GM19452 (cell line): ENCODE data around the gene TRIM54.
"Not testable (repeated sequence)": the region's sequence is repeated elsewhere in the genome, so short reads cannot be mapped to it uniquely, and the experiment has no call there.

Experiments
- ATAC-seq: cut with Tn5 transposase; IDR thresholded peaks from one replicate; pipeline ENCODE4 v1.9.1; 2021; ENCODE audit not compliant: unreplicated experiment

Gene TRIM54

DNA sequence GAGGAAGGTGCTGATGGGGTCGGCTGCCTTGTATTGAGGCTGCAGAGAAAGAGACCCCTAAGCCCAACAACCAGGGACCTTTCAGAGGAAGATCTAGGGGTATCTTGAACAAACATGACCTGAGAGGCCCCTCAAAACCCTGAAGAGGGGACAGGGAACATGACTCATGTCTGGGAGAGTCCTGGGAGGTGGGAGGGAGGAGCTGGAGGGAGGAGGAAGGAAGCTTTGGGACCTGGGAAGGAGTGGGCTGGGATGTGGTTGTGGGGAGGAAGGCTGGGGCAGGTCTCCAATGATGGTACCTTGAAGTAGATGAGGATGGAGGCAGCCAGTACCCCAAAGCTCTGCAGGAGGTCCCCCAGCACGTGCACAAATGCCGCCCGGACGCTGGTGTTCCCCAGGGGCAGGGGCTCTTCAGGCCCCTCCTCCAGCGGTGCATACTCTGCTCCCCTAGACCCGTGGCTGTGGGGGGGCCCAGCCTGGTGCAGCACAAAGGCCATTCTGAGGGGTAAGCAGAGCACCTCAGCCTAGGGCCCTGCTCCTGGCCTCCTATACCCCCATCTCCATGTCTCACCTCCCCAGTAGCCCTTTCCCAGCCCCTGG lies 25.3 kb upstream of the TRIM54 start:
- ATAC-seq: no peak

DNA sequence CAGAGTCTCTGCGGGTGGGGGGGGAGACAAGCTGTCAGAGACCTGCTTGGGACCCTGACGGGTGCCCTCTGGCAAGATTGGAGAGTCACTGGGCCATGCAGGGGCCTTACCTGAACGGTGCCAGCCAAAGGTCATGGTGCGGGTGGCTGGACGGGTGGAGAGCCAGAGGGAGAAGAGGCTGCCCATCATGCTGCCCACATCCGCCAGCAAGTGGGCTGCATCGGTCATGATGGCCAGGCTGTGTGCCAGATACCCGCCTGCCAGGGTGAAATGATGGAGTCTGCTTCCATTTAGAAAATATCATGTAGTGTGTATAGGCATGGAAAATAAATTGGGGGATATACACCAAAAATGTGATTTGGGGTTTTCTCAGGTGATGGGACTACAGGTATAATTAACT lies 24.2 kb upstream of the TRIM54 start:
- no peak for ATAC-seq

DNA sequence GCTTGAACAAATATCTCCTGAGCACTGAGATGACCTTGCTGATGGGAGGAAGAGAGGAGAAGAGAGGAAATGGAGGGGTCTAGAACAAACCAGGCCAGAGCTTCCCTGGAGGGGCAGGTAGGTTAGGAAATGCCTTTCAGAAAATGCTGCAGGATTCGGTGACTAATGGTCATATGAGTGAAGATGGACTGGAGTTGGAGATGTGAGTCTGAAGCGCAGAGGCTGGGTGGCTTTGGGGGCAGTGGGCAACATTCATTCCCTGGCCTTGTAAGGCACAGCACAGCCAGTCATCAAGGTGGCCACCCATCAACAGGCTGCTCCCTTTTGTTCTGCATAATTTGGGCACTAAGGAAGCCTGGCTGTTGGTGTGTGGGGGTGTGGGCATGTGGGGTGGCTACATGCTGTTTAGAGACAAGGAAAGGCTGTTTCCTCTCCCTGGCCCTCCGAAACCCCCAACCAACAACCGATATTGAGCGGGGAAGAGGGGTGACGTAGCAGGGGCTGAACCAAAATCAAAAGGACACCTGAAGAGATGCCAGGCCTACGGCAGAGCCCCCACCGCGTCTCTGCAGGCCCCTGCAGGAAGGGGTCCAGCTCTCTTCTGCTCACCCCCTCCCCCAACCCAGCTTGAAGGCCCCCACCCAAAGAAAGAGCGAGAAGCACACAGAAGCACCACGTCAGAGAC lies 20.8 kb upstream of the TRIM54 start:
- no peak for ATAC-seq

DNA sequence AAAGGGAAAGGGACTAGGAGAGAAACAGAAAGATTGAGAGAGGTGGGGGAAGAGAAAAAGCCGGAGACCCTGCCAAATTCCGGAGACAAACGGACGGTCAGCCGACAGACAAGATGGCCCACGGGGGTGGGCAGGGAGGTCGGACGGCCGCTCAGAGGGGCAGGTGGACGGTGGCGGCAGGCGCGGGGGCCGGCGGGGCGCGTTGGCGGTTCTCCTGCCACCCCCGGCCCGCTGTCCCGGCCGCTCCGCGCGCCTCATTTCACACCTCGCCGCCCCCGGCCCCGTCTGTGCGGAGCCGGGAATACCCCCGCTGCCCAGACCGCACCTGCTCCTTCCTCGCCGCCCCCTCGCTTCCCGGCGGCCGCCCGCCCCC lies 20.3 kb upstream of the TRIM54 start:
- no peak for ATAC-seq

DNA sequence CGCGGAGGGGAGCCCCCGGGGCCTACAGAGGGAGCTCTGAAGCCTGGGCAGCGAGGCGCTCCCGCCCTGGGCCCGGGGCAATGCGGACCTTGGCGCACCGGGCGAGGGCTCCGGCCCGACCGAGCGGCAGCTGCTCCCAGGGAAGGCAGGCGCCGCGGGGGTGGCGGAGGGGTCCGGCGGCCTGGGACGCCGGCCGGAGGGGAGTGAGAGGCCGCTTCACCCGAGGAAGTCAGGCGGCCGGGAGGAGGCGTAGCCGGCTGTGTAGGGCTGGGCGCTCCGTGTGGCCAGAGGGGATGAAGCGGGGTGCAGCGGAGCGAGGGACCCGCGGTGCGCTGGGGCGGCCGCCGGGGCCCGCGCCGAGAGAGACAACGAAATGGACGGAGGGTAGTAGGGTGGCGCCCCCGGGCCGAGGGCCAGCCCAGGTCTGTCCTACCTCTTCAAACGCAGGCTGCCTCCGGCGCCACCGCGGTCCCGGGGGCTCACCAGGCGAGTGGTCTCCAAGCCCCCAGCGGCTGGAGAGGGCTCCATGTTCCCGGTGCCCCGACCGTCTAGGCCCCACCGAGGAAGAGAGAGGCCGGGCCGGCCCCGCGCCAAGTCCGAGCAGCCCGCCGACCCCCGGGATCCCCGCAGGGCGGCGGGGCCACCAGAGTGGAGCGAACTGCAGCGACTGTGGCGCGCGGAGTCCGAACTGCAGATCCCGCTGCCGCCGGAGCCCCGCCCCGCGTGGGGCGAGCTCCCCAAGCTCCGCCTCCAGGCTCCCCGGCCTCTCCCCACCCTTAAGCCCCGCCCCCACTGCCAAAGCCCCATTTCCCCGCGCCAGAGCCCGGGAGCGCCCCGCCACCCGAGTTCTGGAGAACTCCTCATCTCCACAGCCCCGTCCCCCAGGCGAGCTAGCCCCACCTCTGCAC lies 19.6 kb upstream of the TRIM54 start, which contains the start of gene SLC30A3:
SLC30A3 (minus strand) TSS at position 669 of the 908 bp plus-strand sequence; CDS start at position 528, 141 bp downstream.
- ATAC-seq: no peak

DNA sequence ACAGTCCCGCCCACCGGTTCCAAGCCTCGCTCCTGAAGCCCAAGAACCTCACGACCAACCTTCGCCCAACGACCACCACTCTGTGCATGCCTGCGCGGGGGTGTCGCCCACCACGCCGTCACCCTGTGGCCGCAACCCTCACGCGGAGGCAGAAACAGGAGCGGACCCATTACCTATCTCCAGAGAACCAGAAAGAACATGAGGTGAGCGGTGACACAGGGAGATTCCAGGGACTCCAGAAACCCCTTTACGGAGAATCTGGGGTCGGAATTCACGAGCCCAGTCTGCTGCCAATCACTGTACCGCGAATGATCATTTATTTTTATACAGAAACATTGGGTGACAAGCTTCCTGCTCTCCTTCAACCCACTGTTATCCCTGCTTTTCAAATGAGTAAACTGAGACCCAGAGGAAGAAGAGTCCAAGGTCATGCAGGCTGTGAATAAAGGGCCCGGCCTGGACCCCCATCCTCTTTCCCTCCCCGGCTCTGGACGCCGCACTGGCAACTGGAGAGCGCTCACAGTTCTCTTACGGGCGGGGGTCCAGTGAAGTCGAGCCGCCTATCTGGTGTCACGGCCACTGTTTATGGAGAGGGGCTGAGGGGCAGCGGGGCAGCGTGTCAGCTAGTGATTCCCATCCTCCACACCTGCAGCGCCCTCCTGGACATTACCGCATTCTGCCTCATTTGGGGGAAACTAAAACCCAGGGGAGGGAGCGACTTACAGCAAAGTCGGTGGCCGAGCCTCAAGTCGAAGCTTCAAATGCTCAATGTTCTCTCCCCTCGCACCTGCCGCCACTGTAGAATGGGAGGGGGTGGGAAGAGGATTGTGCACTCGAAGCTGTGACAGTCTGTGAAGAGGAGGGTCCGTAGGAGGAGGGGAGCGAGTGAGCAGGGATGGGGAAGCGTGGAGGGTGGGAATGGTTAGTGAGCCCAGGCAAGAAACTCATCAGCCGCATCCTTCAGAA lies 18.7 kb upstream of the TRIM54 start:
- ATAC-seq: no peak

DNA sequence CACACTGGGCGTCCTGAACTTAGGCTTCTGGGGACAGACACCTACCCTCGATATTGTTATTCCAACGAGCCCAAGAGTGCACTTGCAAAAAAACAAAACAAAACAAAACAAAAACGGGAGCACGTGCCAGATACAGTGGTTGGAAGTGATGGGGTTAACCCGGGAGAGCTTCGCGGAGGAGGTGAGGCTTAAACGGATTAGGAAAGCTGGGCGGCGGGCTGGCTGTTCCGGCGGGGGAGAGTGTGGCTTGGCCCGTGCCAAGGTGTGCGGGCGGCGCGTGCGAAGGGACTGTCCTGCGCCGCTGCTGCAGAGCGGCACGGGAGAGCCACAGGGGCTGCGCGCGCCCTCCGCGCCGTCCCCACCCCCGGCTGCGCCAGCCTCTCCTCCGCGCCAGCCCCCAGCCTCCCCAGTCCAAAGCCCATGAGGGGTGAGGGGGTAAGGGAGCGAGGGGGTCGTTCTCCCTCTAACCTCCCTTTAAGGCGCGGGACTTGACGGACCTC lies 17.9 kb upstream of the TRIM54 start:
- ATAC-seq: no peak

DNA sequence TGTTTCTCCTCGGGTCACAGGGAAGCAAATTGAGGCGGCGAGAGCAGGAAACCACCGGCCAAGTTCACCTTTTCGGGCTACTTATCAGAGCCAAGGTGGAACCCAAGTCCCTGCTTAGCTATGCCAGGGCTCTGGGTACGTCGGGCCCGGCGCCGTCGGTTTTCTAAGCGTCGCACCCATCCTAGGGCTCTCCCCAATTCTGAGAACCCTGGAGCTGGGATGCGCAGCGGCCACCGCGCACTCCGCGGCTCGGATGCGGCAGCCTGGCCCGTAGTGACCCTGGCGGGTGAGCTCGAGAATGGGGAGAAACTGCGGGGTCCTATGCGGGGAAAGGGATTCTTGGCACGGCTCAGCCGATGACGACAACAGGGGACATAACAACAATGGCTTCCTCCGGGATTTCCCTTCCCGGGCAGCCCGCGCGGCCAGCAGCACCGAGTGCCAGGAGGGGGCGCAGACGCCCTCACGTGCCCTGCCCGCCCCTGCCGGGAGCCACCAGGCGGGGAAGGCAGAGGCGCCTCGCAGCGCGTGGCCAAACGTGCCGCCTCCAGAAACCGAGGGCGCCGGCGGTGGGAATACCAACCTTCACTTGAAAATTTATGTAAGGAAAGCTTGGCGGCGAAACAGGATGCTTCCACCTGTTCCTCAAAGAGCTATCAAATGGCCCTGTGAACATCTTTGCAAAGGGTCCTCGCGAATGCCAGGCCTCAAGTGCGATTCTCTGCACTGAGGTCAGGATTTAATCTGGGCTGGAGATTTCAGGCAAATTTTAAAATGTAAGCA lies 17.3 kb upstream of the TRIM54 start:
- ATAC-seq: no peak

DNA sequence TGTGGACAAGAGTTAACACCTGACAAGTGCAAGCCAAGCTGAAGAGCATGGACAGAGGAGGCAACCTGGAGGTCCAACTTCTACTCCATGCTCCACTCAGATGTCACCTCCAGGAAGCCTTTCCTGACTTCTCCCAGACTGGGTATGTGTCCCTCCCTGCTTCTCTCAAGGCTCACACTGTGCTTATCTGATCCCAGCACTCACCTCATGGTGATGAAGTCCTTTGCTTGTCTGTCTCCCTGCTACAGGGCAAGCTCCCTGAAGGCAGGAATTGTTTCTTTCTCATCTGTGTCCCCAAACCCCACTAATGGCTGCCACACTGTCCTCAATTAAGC lies 16.7 kb upstream of the TRIM54 start:
- no peak for ATAC-seq

DNA sequence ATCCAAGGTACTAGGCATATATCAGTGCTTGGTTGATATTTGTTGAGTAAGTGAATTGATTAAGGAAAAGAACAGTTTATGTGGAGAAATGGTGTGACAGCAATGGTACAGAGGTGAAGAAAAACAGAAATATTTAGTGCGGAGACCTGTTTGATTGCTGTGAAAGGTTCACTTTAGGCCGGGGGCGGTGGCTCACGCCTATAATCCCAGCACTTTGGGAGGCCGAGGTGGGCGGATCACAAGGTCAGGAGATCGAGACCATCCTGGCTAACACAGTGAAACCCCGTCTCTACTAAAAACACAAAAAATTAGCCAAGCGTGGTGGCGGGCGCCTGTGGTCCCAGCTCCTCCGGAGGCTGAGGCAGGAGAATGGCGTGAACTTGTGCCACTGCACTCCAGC lies 13.9 kb upstream of the TRIM54 start:
- not testable (repeated sequence) for ATAC-seq

DNA sequence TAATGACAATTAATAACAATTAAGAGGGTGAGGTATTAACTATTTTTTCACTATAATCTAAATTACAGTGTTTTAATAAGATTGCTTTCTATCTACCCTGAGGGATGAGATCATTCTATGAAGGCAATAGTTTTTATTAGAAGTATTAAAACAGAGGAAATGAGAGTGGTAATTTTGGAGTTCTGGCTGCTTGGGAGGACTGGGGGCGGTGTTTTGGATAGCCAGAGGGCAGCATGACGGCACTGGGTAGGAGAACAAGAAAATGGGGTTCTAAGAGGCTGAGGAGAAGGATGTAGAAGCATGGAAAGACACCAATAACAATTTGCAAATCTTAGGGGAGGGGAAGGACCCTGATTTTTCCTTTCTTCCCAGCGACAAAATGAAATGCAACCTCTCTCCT lies 12.1 kb upstream of the TRIM54 start:
- no peak for ATAC-seq

DNA sequence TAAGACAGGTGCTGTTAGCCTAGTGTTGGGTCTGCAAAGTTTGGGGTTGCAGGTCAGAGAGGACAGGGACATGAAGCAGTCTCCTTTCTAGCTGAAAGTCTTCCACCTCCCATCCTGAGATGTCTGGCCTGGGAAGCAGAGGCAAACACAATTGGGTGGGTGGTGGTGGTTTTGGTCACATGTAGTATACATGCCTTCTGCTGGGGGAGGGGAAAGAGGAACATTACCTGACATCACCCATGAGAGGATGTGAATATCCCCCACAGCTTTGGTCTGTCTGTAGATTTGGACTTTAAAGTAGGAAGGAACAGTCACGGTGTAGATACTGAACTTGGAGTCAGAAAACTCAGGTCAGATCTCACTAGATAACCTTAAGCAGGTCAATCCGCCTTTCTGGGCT lies 11.6 kb upstream of the TRIM54 start:
- no peak for ATAC-seq

DNA sequence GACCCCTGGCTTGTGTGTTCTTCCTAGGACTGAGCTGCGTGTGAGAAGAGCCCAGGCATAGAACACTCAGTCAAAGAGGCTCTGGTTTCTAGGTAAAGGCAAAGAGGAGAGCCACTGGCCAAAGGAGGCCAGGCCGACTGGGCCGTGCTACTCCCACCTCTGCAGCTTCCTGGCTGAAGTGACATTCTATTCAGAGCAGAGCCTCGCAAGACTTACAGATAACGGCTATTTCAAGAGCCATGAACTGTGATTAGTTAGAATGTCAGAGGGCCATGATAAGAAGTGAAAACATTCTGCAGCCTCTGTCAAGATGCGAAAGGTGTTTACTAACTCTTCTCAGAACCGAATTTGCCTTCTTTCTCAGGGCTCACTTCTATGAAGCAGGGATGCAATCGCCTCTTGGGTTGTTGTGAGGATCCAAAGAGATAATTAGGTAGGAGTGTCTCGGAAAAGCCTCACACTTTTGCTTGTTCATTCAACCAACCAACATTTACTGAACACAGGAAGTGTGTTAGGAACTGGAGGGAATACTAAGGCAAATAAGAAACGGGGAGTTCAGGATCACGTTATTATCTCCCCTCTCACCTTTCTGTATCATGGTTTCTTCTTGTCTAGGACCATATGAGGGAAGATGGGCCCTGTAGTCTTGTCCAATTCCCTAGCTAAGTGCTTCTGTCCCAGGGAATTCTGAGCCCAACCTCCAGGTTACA lies 10.4 kb upstream of the TRIM54 start:
- no peak for ATAC-seq

DNA sequence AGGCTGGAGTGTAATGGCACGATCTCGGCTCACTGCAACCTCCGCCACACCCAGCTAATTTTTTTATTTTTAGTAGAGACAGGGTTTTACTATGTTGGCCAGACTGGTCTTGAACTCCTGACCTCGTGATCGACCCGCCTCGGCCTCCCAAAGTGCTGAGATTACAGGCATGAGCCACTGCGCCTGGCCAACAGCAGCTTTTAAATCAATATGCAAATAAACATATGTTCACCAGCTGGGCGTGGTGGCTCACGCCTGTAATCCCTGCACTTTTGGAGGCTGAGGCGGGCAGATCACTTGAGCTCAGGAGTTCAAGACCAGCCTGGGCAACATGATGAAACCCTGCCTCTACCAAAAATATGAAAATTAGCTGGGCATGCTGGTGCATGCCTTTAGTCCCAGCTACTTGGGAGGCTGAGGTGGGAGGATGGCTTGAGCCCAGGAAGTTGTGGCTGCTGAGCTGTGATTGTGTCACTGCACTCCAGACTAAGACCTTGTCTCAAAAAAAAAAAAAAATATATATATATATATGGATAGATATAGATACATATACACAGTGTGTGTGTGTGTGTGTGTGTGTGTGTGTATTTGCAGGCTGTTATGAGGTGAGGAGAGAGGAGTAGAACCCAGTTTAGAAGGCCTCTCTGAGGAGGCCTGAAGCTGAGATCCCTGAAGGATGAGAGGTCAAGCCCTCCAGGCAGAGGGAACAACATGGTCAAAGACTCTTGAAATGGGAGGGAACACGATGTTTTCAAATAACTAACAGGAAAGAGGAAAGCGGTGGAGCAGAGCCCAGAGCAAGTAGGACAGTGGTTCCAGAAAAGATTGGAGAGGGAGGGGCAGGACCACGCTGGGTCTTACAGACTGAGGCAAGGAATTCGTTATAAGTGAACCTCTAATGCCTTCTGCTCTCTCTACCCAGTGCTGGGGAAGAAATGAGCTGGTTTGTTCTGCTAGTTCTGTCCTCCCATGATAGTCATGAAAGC lies 9.4 kb upstream of the TRIM54 start:
- ATAC-seq: not testable (repeated sequence)

DNA sequence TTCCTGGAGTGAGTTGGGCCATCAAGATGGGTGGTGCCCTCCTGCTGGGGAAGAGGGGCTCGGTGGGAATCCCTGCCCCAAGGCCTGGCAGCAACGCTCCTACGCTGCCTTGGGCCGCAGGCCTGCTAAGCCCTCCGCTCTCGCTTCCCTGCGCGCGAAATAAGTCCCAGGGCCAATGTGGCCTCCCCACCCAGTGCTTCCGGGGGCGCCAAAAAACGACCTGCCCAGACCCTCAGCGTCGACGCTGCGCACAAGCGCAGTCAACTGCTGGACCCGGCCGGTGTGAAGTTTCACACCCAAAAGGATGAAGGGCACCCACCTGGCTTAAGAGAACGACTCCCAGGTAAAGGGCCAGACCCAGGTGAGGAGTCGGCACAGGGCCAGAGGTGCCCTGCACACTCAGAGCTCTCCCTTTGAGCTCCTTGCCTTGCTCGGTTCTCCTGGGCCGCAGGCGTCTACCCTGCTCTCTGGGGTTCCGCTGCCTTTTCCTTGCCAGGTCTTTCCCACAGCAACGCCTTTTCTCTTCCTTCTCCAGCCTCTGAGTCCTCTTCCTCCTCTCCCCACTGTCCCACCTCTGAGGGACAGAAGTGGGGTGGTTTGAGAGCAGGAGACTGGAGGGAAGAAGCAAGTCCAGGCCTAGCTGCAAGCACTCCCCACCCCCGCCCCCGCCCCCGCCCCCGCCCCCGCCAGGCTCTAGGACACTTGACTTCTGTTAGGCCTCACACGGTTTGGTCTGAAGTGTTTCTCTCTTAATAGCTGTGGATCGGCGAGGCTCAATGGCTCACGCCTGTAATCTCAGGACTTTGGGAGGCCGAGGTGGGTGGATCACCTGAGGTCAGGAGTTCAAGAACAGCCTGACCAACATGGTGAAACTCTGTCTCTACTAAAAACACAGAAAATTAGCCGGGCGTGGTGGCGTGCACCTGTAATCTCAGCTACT lies 6.7 kb upstream of the TRIM54 start, which contains the start of gene DNAJC5G:
DNAJC5G (plus strand) TSS at position 223 of the 940 bp plus-strand sequence. CDS start 1,296 bp downstream, outside the sequence.
- no peak for ATAC-seq

DNA sequence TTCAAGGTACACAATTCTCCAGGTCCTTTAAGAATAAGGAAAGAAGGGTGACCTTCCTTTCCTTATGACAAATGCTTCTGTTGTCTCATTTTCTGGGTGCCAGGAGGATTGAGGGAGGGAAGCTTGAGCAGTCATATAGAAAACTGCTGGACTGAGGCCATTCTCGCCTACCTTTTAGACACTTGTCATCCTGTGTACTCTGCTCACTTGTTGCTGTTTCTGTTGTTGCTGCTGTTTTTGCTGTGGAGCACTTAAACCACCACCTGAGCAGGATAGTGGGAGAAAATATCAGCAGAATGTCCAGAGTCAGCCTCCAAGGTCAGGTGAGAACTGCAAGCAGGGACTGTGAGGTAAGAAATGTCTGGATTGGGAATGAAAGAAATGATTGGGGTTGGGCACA lies 4.2 kb upstream of the TRIM54 start:
- ATAC-seq: no peak

DNA sequence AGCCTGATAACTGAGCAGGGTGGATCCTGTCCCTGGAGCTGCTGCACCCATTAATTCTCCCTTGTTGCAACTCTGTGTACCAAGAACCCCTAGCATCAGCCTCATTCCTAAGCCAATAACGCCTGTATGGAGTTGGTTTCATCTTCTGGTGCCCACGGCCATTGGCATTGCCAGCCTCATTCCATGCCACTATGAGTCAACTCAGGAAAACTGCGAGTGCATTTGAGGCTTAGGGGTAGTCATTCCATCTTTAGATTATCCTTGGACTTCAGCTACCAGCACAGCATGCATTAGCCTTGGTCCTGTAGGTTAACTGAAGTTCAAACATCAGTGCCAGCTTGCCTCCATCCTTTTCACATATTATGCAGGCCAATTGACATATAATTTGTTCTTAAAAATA lies 1.4 kb upstream of the TRIM54 start:
- ATAC-seq: no peak
